ENCODE measurements around the gene AANAT. TPM values are rescaled to one million over a fixed set of nuclear protein-coding genes. Genes with fewer than 3 reads are reported as not detected.

Gene AANAT
- total RNA-seq, 1 experiment from 2014 or later, result not detected

DNA sequence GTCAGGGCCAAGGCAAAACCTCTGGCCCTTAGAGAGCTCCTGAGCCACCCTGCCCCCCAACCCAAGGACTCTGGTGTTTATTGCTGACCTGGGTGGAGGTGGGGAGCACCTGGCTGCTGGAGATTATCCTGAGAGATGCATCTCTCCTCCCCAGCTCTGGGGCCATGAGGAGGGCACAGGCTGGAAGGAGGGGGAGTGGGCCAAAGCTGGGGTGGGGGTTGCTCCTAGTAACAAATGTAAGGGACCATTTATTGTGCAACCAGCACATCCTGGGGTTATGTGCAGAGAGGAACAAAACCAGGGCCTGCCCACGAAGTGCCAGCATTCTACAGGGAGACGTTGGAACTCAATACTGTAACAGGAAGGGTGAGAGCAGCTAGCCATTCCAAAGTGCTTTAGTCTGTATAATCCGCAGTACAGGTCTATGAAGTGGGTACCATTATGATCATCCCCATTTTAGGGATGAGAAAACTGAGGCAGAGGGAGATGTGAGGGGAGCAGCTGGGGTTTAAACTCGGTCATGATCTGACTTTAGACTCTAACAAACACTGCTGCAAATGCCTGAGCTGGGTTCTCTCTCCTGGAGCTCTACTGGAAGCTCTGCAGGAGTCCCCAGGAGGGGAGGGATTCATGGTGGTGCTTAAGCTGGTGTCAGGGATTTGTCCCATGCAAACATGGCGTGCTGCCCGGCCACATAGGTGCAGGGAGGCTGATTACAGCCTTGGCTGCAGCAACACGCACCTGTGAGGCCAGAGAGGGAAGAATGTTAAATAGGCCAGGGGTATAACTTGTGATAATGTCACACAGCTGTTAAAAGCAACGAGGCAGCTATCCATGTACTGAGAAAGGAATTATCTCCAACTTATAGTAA lies 35.2 kb downstream of the AANAT start:
- TF ChIP-seq YY1 (IDR thresholded peaks at IDR 0.05; ENCODE audit: extremely low read depth, insufficient replicate concordance, low read depth, low read length) (no peak), CBX3 (IDR thresholded peaks at IDR 0.05; ENCODE audit: low read depth) (no peak), FOSL1 (IDR thresholded peaks at IDR 0.05; ENCODE audit: low read depth) (no peak), SIN3A (IDR thresholded peaks at IDR 0.05; ENCODE audit: low read depth) (no peak), POLR2AphosphoS5 (IDR thresholded peaks at IDR 0.05; ENCODE audit: low read depth, low read length) (no peak), ZFX (IDR thresholded peaks at IDR 0.05) (no peak), SP1 (IDR thresholded peaks at IDR 0.05; ENCODE audit: low read depth) (no peak)
- TF ChIP-seq, protein P1, sequence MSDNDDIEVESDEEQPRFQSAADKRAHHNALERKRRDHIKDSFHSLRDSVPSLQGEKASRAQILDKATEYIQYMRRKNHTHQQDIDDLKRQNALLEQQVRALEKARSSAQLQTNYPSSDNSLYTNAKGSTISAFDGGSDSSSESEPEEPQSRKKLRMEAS (IDR thresholded peaks at IDR 0.05), result no peak
- TF ChIP-seq, protein P2, sequence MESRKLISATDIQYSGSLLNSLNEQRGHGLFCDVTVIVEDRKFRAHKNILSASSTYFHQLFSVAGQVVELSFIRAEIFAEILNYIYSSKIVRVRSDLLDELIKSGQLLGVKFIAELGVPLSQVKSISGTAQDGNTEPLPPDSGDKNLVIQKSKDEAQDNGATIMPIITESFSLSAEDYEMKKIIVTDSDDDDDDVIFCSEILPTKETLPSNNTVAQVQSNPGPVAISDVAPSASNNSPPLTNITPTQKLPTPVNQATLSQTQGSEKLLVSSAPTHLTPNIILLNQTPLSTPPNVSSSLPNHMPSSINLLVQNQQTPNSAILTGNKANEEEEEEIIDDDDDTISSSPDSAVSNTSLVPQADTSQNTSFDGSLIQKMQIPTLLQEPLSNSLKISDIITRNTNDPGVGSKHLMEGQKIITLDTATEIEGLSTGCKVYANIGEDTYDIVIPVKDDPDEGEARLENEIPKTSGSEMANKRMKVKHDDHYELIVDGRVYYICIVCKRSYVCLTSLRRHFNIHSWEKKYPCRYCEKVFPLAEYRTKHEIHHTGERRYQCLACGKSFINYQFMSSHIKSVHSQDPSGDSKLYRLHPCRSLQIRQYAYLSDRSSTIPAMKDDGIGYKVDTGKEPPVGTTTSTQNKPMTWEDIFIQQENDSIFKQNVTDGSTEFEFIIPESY (IDR thresholded peaks at IDR 0.05; ENCODE audit: extremely low read depth, insufficient replicate concordance, low read length), result no peak
- TF ChIP-seq, protein P3, sequence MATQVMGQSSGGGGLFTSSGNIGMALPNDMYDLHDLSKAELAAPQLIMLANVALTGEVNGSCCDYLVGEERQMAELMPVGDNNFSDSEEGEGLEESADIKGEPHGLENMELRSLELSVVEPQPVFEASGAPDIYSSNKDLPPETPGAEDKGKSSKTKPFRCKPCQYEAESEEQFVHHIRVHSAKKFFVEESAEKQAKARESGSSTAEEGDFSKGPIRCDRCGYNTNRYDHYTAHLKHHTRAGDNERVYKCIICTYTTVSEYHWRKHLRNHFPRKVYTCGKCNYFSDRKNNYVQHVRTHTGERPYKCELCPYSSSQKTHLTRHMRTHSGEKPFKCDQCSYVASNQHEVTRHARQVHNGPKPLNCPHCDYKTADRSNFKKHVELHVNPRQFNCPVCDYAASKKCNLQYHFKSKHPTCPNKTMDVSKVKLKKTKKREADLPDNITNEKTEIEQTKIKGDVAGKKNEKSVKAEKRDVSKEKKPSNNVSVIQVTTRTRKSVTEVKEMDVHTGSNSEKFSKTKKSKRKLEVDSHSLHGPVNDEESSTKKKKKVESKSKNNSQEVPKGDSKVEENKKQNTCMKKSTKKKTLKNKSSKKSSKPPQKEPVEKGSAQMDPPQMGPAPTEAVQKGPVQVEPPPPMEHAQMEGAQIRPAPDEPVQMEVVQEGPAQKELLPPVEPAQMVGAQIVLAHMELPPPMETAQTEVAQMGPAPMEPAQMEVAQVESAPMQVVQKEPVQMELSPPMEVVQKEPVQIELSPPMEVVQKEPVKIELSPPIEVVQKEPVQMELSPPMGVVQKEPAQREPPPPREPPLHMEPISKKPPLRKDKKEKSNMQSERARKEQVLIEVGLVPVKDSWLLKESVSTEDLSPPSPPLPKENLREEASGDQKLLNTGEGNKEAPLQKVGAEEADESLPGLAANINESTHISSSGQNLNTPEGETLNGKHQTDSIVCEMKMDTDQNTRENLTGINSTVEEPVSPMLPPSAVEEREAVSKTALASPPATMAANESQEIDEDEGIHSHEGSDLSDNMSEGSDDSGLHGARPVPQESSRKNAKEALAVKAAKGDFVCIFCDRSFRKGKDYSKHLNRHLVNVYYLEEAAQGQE (IDR thresholded peaks at IDR 0.05; ENCODE audit: low read depth), result no peak
- POLR2A ChIA-PET, result interaction anchor here (0.9 to 2.3 kb wide), 5 partner anchors 12 to 169 kb away, joined by 3 to 7 read pairs (median 3); partner anchors contain the start of genes AANAT and PRPSAP1
- Histone ChIP-seq H3K9ac (ENCODE audit: low read length) (no peak overlapping the region), H3K27me3 (ENCODE audit: insufficient read depth, low read length) (no peaks in the 10 kb centered on the region), H3K9me2 (ENCODE audit: insufficient read depth) (no peaks in the 10 kb centered on the region), H3K27ac (ENCODE audit: low read depth, low read length) (peak overlapping the region; percentile 96; the same call in 1 of the 2 replicates), H3K9me3 (ENCODE audit: control insufficient read depth in 1 of 2, insufficient read depth in 1 of 2, low read depth in 1 of 2, low read length in 2 of 2) (no peaks in the 10 kb centered on the region), H4K20me1 (ENCODE audit: insufficient read depth) (peaks cover 5% of the 10 kb centered on the region; the same call in 1 of the 2 replicates), H3K4me2 (ENCODE audit: low read length) (peak overlapping the region; percentile 97), H3K79me2 (ENCODE audit: insufficient read depth, low read length) (peaks cover 35% of the 10 kb centered on the region), H3K4me1 (ENCODE audit: control insufficient read depth in 1 of 2, insufficient read depth in 2 of 2, low read length in 2 of 2) (peaks cover 32 to 49% of the 10 kb centered on the region in 2 experiments), H2AFZ (ENCODE audit: low read depth, low read length, poor library complexity, severe bottlenecking) (no peak overlapping the region), H3K4me3 (replicated peaks in 1 of 2; ENCODE audit: low read depth in 1 of 2, low read length in 2 of 2) (no peak overlapping the region), H3K36me3 (ENCODE audit: control insufficient read depth in 1 of 2, insufficient read depth in 2 of 2, low read length in 2 of 2) (no peaks in the 10 kb centered on the region; a peak in 1 of 4 replicates)
- ATAC-seq, result no peak
- no peak for DNase-seq (ENCODE audit: low read depth, low spot score)
- no TSS peak for BruUV-seq (replicated peaks)
- intact Hi-C loops (cut with micrococcal nuclease), result loop anchor here (5.0 kb wide), 1 partner anchor 200 kb away; no protein-coding TSS in a partner anchor
- RAD21 ChIA-PET (ENCODE audit: low non-redundant PET in 1 of 2, low total read pairs in 2 of 2, uncharacterized antibody in 2 of 2, unreplicated experiment in 2 of 2), result no interaction called here
- CTCF ChIA-PET, result interaction anchor here (0.9 to 9.5 kb wide), 5 partner anchors 20 to 118 kb away, joined by 3 to 100 read pairs (median 5); partner anchors contain the start of genes AANAT and SPHK1
